HG02884 (cell line): ENCODE data around the gene SYNGR4.
A peak's percentile ranks its signal among the peaks of the same experiment; 100 is the strongest.

Experiments used
- ATAC-seq: cut with Tn5 transposase; IDR thresholded peaks from one replicate; pipeline ENCODE4 v1.9.1; 2021; ENCODE audit warnings: mild to moderate bottlenecking, moderate library complexity; ENCODE audit not compliant: unreplicated experiment

SYNGR4 gene

DNA sequence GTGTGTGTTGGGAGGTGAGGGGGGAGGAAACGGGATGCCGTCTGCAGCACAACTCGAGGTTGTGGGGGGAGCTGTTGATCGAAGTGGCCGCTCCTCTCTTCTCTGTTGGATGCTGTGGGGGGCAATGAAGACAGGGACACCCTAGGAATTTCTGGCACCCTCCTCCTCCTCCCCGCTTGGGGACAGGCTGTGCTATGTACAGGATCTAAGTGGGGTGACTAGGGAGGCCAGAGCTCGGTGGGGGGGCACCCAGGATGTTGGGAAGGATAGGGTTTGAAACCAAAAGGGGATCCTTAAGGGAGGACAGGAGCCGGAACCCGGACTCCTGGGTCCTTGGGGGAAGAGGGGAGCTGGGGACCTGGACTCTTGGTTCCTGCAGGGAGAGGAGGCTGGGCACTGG lies 31.3 kb downstream of the SYNGR4 start:
- no peak for ATAC-seq

DNA sequence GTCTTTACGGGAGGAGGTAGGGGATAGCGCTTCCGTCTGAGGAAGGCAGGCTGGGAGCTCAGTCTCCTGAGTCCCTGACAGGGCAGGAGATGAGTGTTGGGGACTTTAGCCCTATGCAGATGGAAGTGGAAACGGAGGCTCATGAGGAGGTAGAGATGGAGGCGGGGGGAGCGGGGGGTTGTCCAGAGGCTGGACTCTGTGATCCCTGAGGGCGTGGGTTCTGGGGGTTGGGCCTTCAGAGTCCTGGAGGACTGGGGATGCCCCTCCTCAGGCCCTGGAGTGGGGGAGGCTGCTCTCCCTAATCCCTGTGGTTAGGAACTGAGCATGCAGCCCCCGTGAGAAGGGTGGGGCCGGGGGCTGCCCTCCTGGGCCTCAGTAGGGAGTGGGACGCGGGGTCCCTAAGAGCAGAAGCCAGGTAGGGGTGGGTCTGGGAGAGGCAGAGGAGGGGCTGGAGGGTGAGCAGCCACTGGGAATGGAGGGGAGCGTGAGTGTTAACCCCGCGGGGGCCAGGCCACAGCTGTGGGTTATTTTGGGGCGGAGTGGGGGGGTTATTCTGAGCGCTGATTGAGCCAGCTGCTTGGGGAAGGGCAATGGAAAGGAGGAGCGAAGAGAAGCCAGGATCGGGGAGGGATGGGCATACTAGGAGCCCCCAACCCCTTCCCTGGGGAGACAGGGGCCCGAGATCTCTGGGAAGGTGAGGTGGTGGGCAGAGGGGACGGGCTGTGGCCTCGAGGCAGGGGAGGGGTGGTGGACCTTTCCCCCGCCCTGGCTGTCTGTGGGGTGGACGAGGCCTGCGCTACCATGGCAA lies 32.1 kb downstream of the SYNGR4 start:
- no peak for ATAC-seq

DNA sequence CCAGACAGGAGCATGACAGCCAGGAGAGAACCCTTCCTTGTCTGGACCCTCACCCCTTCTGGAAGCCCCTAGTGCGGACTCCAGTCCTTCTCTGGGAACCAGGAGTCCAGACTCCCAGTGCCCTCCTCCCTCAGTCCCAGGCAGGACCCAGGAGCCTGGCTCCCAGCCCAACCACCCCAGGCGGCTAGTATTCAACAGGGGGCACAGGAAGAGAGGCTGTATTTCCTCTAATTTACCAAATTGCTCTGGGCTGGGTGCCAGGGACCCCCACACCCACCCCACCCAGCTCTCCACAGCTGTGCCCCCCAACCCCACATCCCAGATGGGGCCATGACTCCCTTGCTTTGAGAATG lies 32.6 kb downstream of the SYNGR4 start:
- ATAC-seq: no peak

DNA sequence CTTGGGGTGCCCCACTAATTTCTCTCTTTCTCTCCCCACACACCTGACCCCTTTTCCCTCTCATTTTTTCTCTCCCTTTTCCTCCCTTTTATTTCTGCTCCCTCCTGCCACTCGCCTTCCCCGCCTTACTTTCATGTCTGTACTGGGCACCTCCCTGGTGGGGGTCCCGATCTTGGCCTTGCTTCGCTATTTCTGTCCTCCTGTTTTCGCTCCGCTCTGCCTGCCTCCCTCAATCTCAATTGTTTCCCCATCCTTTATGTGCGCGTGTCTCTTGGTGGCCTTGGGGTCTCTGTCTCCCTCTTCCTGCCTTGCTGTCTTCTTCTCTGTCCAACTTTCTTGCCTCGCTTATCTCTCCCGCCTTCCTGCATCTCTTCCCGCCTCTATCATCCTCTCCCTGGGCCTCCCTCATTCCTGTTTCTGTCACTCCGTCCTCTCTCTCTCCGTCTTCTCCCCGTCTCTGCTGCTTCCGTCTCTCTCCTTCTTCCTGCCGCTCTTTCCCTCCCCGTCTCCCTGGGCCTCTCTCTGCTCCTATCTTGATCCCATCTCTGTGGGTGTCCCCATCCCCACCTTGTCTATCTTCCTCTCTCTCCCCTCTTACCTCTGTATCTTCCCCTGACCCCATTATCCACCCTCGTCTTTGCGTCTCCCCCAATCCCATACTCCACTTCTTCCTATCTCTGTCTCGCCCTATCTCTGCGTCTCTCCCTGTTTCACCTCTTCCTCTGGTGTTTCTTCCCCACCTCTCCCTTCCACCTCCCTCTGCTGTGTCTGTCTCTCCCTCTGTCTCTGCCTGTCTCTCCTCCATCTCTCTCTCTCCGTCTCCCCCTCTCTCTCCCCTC lies 33.3 kb downstream of the SYNGR4 start:
- ATAC-seq: no peak

DNA sequence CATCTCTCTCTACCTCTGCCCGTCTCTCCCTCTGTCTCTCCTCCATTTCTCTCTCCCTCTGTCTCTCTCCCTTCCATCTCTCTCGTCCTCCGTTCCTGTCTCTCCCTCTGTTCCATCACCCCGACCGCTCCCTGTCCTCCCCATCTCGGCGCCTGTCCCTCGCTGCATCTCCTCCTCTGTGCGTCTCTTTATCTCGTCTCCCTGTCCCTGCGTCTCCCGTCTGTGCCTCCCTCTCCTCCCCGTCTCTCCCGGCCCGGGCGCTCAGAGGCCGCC lies 33.9 kb downstream of the SYNGR4 start:
- ATAC-seq: no peak

DNA sequence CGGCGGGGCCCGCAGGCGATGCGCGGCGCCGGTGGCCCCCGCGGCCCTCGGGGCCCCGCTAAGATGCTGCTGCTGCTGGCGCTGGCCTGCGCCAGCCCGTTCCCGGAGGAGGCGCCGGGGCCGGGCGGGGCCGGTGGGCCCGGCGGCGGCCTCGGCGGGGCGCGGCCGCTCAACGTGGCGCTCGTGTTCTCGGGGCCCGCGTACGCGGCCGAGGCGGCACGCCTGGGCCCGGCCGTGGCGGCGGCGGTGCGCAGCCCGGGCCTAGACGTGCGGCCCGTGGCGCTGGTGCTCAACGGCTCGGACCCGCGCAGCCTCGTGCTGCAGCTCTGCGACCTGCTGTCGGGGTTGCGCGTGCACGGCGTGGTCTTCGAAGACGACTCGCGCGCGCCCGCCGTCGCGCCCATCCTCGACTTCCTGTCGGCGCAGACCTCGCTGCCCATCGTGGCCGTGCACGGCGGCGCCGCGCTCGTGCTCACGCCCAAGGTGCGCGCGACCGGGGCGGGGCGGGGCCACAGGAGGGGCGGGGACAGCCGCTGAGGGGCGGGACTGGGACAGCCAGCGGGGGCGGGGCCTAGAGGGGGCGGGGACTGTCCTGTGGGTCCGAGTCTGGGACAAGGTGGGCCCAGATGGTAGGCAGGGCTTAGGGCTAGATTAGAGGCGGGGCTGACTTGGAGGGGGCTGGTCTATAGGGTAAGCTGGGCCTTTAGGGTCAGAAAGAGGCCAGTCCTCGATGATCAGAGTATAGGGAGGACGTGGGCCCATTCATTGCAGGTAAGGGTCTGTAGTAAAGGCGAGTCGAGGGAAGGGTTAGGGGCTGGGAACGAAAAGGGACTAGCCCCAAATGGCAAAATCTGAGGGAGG lies 34.4 kb downstream of the SYNGR4 start:
- ATAC-seq: no peak

DNA sequence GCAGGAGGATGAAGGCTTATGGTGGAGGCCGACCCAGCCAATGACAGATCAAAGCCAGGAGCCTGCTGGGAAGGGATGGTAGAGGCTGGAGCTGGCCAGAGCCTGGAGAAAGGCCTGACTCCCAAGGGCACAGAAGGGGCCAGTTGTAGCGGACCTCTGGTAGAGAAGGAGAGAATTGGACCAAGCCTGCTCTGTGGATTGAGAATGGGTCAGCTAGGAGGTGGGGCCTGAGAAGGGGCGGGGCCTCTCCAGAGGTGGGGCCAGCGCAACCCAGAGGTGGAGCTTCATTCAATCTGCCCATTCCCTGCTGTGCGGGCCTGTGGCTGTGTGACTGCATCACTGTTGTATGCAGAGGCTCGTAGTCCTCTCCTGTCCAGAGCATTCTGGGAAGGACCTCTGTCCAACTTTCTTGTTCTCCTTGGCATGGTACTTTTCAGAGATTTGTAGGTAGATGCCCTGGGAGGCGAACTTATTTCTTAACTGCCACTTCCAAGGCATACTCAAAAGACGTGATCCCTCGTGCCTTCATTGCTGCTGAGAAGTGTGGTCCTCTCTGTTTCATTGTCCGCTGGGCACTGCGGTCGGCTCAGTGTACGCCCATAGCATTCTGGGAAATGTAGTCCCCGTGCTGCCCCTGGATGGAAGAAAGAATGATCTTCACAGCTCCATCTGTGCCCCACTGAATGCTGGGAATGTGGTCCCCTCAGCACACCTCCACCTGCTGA lies 36.0 kb downstream of the SYNGR4 start:
- ATAC-seq: no peak

DNA sequence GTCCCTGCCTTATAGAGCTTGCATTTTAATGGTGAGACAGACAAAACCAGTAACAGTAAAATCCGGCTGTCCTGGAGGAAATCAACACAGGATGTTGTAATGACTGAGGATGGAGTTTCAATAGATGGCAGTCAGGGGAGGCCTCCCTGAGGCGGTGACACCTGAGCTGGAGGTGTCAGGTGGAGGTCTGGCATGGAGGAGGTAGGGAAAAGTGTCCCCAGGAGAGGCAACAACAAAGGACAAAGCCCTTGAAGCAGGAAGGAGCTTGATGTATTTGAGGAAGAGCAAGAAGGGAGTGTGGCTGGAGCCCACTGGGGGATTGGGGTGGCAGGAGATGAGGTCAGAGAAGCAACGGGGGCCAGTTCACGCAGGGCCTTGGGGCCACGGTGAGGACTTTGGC lies 37.1 kb downstream of the SYNGR4 start:
- ATAC-seq: no peak

DNA sequence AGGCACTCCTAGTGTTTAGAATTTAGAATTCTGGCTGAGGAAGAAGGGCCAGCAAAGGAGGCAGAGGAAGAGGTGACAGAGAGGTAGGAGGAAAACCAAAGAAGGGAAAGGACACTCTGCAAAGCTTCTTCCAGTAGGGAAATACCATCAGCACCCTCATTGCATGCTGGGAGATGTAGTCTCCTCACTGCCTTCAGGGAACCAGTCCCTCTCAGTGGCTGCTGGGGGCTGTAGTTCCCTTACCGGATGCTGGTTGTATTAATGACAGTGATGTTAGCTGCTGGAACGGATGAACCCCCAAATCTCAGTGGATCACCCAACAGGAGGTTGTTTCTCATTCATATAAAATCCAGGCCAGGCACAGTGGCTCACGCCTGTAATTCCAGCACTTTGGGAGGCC lies 39.4 kb downstream of the SYNGR4 start:
- ATAC-seq: no peak

DNA sequence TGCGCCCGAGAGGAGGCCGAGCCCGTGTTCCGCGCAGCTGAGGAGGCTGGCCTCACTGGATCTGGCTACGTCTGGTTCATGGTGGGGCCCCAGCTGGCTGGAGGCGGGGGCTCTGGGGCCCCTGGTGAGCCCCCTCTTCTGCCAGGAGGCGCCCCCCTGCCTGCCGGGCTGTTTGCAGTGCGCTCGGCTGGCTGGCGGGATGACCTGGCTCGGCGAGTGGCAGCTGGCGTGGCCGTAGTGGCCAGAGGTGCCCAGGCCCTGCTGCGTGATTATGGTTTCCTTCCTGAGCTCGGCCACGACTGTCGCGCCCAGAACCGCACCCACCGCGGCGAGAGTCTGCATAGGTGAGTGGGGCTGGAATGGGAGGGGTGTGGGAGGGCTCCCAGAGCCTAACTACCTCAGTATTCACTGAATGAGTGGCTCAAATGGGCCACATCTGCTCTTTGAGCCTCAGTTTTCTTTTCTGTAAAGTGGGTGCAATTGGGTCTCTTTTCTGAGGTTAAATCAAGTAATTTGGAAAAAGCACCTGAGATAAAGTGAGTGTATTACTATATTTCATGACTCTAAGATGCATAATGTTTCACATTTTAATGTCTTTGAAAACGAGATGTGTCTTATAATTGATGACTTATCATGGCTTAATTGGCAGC lies 41.0 kb downstream of the SYNGR4 start:
- ATAC-seq: no peak

DNA sequence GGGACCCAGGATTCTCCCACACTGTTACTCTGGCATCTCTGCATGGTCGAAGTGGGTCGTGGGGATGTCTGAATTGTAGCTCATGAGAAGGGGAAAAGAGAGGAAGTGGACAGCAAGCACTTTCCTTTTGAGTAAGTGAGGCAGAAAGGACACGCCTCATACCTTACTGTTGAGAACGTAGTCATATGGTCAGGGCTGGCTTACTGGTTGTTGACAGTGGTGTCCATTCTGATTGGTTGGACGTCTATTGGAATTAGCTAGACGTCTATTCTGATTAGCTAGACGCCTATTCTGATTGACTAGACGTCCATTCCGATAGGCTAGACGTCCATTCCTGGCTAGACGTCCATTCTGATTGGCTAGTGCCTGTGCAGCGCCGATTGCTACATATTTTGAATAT lies 41.7 kb downstream of the SYNGR4 start:
- ATAC-seq: no peak

DNA sequence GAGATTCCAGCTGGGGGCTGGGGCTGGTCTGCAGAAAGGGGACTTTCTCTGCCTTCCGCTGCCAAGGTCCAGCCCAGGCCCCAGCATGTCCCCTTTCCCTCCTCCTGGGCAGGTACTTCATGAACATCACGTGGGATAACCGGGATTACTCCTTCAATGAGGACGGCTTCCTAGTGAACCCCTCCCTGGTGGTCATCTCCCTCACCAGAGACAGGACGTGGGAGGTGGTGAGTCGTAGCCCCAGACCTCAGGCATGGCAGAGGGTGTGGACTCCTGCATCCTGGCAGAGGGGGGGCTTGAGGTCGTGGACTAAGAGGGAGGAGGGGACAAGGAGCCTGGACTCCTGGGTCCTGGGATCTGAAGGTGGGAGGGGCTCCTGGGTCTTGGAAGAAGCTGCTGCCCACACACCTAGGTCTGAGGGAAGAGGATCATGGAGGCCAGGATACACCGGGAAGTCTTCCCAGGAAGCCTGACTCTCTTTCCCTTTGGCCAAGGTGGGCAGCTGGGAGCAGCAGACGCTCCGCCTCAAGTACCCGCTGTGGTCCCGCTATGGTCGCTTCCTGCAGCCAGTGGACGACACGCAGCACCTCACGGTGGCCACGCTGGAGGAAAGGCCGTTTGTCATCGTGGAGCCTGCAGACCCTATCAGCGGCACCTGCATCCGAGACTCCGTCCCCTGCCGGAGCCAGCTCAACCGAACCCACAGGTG lies 49.9 kb downstream of the SYNGR4 start:
- ATAC-seq: no peak

DNA sequence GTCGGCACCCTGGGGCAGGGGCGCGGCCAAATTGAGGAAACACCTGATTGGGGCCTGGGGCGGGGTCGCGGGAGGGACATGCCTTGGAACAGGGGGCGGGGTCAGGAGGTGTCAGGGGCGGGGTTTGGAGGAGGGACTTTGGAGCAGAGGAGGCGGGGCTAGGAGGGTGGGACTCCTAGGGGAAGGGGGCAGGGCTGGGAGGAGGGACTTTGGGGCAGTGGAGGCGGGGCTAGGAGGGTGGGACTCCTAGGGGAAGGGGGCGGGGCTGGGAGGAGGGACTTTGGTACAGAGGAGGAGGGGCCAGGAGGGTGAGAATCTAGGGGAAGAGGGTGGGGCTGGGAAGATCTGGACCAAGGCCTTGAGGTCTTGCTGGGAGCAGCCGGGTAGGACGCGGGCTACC lies 51.2 kb downstream of the SYNGR4 start:
- ATAC-seq: no peak

DNA sequence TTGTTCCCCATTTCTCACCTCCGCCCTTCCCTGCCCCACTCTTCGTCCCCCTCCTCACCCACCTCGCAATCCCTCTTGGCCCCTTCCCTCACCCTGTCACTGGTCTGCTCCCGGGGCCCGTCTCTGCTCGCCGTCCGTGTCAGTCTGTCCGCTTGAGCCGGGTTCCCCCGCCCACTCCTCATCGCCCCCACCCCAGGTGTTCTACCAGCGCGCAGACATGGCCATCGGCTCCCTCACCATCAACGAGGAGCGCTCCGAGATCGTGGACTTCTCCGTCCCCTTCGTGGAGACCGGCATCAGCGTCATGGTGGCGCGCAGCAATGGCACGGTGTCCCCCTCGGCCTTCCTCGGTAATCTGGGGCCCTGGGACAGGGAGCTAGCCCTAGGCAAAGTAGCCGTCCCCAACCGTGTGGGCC lies 51.6 kb downstream of the SYNGR4 start:
- no peak for ATAC-seq

DNA sequence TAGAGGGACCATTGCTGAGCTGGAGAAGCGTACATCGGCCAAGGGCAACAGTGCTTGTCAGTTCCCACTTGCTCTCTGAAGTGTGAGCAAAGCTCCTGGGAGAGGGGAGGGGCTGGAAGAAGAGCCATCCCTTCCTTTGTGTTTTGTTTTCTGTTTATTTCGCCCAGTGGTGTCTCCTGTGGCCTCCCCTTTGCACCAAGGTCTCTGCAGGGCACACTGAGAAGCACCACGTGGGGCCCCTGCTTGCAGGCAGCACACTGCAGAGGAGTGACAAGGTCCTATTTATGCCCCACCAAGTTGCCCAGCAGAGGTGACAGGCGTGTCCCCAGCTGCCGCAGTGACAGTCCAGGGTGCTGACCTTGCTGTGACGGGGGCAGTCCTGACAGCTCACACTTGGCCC lies 53.3 kb downstream of the SYNGR4 start:
- no peak for ATAC-seq

DNA sequence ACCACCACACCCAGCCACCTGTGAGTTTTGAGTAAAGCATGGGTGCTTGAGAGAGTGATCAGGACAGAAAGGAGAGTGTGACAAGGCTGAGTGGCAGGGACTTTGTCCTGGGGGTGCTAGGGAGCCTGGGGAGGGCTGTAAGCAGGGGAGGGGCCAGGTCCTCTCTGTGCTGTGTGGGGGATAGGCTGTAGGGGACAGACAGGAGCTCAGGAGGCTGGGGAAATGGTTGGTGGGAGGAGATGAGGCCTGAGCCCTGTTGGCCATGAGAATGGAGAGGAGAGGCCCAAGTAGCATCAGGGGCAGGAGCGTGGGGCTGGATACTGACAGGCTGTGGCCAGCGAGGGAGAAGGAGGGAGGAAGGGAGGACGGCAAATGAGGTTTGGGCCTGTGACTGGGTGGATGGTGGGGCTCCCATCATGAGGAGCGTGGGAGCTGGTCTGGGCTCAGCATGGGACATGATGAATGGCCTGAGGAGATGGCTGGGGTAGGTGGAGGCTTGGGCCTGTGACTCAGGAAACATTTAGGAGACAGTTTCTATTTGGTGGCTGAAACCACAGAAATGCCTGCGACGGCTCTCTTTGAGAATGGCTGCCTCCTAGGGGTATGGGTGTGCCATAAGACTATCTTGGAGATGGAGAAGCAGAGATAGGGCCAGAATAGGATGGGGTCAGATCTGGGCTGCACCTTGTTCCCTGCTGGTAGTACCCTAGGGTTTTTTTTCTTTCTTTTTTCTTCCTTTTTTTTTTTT lies 54.3 kb downstream of the SYNGR4 start:
- ATAC-seq: no peak

DNA sequence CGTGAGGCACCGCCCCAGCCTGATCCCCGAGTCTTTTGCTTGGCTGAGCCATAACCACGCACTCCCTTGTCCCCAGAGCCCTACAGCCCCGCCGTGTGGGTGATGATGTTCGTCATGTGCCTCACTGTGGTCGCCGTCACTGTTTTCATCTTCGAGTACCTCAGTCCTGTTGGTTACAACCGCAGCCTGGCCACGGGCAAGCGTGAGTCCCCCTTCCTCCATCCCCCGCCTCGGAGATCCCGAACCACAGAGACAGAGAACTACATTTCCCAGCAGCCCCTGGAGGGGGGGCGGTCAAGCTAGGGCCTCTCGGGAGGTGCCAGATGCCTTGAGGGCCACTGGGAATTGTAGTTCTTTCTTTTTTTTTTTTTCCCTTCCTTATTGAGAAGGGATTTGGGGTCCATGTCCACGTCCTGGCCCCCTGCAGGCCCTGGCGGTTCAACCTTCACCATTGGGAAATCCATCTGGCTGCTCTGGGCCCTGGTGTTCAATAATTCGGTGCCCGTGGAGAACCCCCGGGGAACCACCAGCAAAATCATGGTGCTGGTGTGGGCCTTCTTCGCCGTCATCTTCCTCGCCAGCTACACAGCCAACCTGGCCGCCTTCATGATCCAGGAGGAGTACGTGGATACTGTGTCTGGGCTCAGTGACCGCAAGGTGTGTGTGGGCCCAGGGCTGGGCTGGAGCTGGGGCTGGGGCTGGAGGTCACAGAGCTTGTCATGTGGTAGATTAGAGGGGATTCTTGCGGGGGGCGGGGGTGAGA lies 55.2 kb downstream of the SYNGR4 start:
- peak; percentile 50 for ATAC-seq

DNA sequence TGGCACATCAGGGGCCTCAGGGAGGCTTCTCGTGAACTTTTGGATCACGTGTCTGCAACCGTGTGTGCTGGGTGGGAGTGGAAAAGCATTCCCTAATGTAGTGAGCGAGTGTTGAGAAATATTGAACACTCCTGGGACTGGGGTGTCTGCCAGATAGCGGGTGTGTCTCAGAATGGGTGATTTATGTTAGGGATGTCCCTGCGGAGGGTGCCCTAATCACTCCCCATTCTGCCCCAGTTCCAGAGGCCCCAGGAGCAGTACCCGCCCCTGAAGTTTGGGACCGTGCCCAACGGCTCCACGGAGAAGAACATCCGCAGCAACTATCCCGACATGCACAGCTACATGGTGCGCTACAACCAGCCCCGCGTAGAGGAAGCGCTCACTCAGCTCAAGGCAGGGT lies 57.4 kb downstream of the SYNGR4 start:
- no peak for ATAC-seq
